SJCRH30 (cell line): ENCODE measurements around the gene SPATA4. TPM values are rescaled to one million over a fixed set of nuclear protein-coding genes. Genes with fewer than 3 reads are reported as not detected.
A peak's percentile ranks its signal among the peaks of the same experiment; 100 is the strongest.
"Not testable (repeated sequence)": the region's sequence is repeated elsewhere in the genome, so short reads cannot be mapped to it uniquely, and the experiment has no call there.

Experiments
- DNase-seq, 2 experiments: peaks; one replicate each; pipeline ENCODE4 v3.0.0-alpha.2; 2015 to 2020
- H3K27ac ChIP-seq: fragments of 250-450 bp; sonication (Bioruptor Pico); 2 replicates; pipeline ENCODE4 v1.5.1; 2020; ENCODE audit warnings: mild to moderate bottlenecking, moderate library complexity
- H3K27me3 ChIP-seq: fragments of 250-450 bp; sonication (Bioruptor Pico); 2 replicates; pipeline ENCODE4 v1.5.1; 2020; ENCODE audit warnings: mild to moderate bottlenecking, moderate library complexity
- H3K36me3 ChIP-seq: fragments of 250-450 bp; sonication (Bioruptor Pico); 2 replicates; pipeline ENCODE4 v1.5.1; 2020; ENCODE audit warnings: mild to moderate bottlenecking, moderate library complexity
- H3K4me1 ChIP-seq: fragments of 250-450 bp; sonication (Bioruptor Pico); 2 replicates; pipeline ENCODE4 v1.5.1; 2020; ENCODE audit warnings: mild to moderate bottlenecking, moderate library complexity
- H3K4me3 ChIP-seq: fragments of 250-450 bp; sonication (Bioruptor Pico); 2 replicates; pipeline ENCODE4 v1.5.1; 2020; ENCODE audit warnings: mild to moderate bottlenecking, moderate library complexity
- H3K9me3 ChIP-seq: fragments of 250-450 bp; sonication (Bioruptor Pico); replicated peaks from 2 replicates; pipeline ENCODE4 v1.5.1; 2020; ENCODE audit warnings: mild to moderate bottlenecking, moderate library complexity
- total RNA-seq: library from RNA; depleted of rRNA; stranded (reverse); fragments of >200 nt; shearing (Covaris generic); gene quantifications from 2 replicates; pipeline ENCODE4 v1.2.3, GENCODE V29; 2014; rRNA removed

The SPATA4 gene
- total RNA-seq = 0.06 and 0.56 TPM in 2 replicates

- peak; percentile 89 to 90 for DNase-seq
- Histone ChIP-seq H3K27me3 (no peaks in the 10 kb centered on the region), H3K36me3 (no peaks in the 10 kb centered on the region), H3K4me3 (peak within 1 kb of the TSS; percentile 56), H3K27ac (peak within 1 kb of the TSS; percentile 68), H3K4me1 (no peaks in the 10 kb centered on the region), H3K9me3 (no peaks in the 10 kb centered on the region)
These were observed at the start of gene SPATA4 for GRCh38 chr4:176195184-176195978. Gene SPATA4 (minus strand): TSS chr4:176195585. CDS start chr4:176195562, 23 bp downstream.

GRCh38 chr4:176242764-176243347 lies 47.5 kb upstream of the SPATA4 start:
- H3K27ac ChIP-seq = no peak overlapping the region
- H3K36me3 ChIP-seq = no peaks in the 10 kb centered on the region

GRCh38 chr4:176241703-176242102 lies 46.3 kb upstream of the SPATA4 start:
- Histone ChIP-seq H3K27me3 (no peaks in the 10 kb centered on the region), H3K36me3 (no peaks in the 10 kb centered on the region), H3K4me1 (peaks cover 11% of the 10 kb centered on the region), H3K4me3 (no peak overlapping the region), H3K9me3 (no peaks in the 10 kb centered on the region), H3K27ac (no peak overlapping the region)
- no peak for DNase-seq

More at GRCh38 chr4:176242764-176243347, 47.5 kb upstream of the SPATA4 start:
- no peak overlapping the region for H3K4me3 ChIP-seq
- H3K9me3 ChIP-seq = no peaks in the 10 kb centered on the region
- no peaks in the 10 kb centered on the region for H3K27me3 ChIP-seq
- peaks cover 6% of the 10 kb centered on the region for H3K4me1 ChIP-seq
- DNase-seq = no peak

GRCh38 chr4:176238826-176239225 lies 43.4 kb upstream of the SPATA4 start:
- H3K9me3 ChIP-seq = no peaks in the 10 kb centered on the region
- H3K27me3 ChIP-seq = no peaks in the 10 kb centered on the region
- peak; percentile 20 to 59 for DNase-seq
- H3K27ac ChIP-seq = peak overlapping the region; percentile 41
- H3K4me3 ChIP-seq = peak overlapping the region; percentile 41
- H3K36me3 ChIP-seq = no peaks in the 10 kb centered on the region
- H3K4me1 ChIP-seq = peaks cover 7% of the 10 kb centered on the region; the same call in 1 of the 2 replicates

- H3K9me3 ChIP-seq = no peaks in the 10 kb centered on the region
- peak overlapping the region; percentile 41 for H3K4me3 ChIP-seq
- H3K4me1 ChIP-seq = peaks cover 7% of the 10 kb centered on the region; the same call in 1 of the 2 replicates
- H3K36me3 ChIP-seq = no peaks in the 10 kb centered on the region
- H3K27ac ChIP-seq = peak overlapping the region; percentile 41
- DNase-seq = peak in 1 of 2 experiments; percentile 50
- no peaks in the 10 kb centered on the region for H3K27me3 ChIP-seq
These were observed 42.8 kb upstream of the SPATA4 start for GRCh38 chr4:176238157-176238610.

- Histone ChIP-seq H3K27ac (no peak overlapping the region), H3K4me1 (peaks cover 7% of the 10 kb centered on the region; the same call in 1 of the 2 replicates), H3K27me3 (no peaks in the 10 kb centered on the region), H3K36me3 (no peaks in the 10 kb centered on the region), H3K4me3 (no peak overlapping the region), H3K9me3 (no peaks in the 10 kb centered on the region)
- DNase-seq = no peak
These were observed 41.6 kb upstream of the SPATA4 start for GRCh38 chr4:176236946-176237345.

GRCh38 chr4:176230836-176231235 lies 35.5 kb upstream of the SPATA4 start:
- no peaks in the 10 kb centered on the region for H3K27me3 ChIP-seq
- no peak overlapping the region for H3K27ac ChIP-seq

GRCh38 chr4:176229645-176230044 lies 34.3 kb upstream of the SPATA4 start:
- no peak for DNase-seq
- Histone ChIP-seq H3K4me1 (peaks cover 10% of the 10 kb centered on the region; the same call in 1 of the 2 replicates), H3K4me3 (no peak overlapping the region), H3K36me3 (no peaks in the 10 kb centered on the region), H3K27me3 (no peaks in the 10 kb centered on the region), H3K27ac (no peak overlapping the region), H3K9me3 (no peaks in the 10 kb centered on the region)

More at GRCh38 chr4:176230836-176231235, 35.5 kb upstream of the SPATA4 start:
- DNase-seq = no peak
- Histone ChIP-seq H3K9me3 (no peaks in the 10 kb centered on the region), H3K36me3 (no peaks in the 10 kb centered on the region), H3K4me1 (peaks cover 10% of the 10 kb centered on the region; the same call in 1 of the 2 replicates), H3K4me3 (no peak overlapping the region)

GRCh38 chr4:176226736-176227135 lies 31.4 kb upstream of the SPATA4 start:
- DNase-seq = peak in 1 of 2 experiments; percentile 12
- Histone ChIP-seq H3K27me3 (no peaks in the 10 kb centered on the region), H3K9me3 (no peaks in the 10 kb centered on the region), H3K4me3 (no peak overlapping the region), H3K4me1 (peaks cover 10% of the 10 kb centered on the region; the same call in 1 of the 2 replicates), H3K27ac (no peak overlapping the region), H3K36me3 (no peaks in the 10 kb centered on the region)

GRCh38 chr4:176223561-176223960 lies 28.2 kb upstream of the SPATA4 start:
- no peaks in the 10 kb centered on the region for H3K27me3 ChIP-seq
- no peaks in the 10 kb centered on the region for H3K36me3 ChIP-seq
- no peaks in the 10 kb centered on the region for H3K9me3 ChIP-seq
- no peak for DNase-seq
- no peak overlapping the region for H3K27ac ChIP-seq
- peaks cover 9% of the 10 kb centered on the region; the same call in 1 of the 2 replicates for H3K4me1 ChIP-seq
- H3K4me3 ChIP-seq = no peak overlapping the region

- no peak overlapping the region for H3K4me3 ChIP-seq
- H3K27me3 ChIP-seq = no peaks in the 10 kb centered on the region
- H3K36me3 ChIP-seq = no peaks in the 10 kb centered on the region
- H3K4me1 ChIP-seq = no peaks in the 10 kb centered on the region
- no peaks in the 10 kb centered on the region for H3K9me3 ChIP-seq
- H3K27ac ChIP-seq = no peak overlapping the region
- no peak for DNase-seq
These were observed 26.8 kb upstream of the SPATA4 start for GRCh38 chr4:176222149-176222548.

- Histone ChIP-seq H3K27me3 (no peaks in the 10 kb centered on the region), H3K4me1 (no peaks in the 10 kb centered on the region), H3K27ac (no peak overlapping the region), H3K36me3 (no peaks in the 10 kb centered on the region), H3K4me3 (no peak overlapping the region), H3K9me3 (no peaks in the 10 kb centered on the region)
- no peak for DNase-seq
These were observed 22.1 kb upstream of the SPATA4 start for GRCh38 chr4:176217510-176217909.

GRCh38 chr4:176212351-176212750 lies 17.0 kb upstream of the SPATA4 start:
- not testable (repeated sequence) for H3K9me3 ChIP-seq, H3K4me3 ChIP-seq, H3K4me1 ChIP-seq, DNase-seq, H3K36me3 ChIP-seq, H3K27me3 ChIP-seq, H3K27ac ChIP-seq

- DNase-seq = no peak
- no peak overlapping the region for H3K4me3 ChIP-seq
These were observed 15.4 kb upstream of the SPATA4 start for GRCh38 chr4:176210579-176211296.

GRCh38 chr4:176210101-176210500 lies 14.7 kb upstream of the SPATA4 start:
- Histone ChIP-seq H3K27me3 (no peaks in the 10 kb centered on the region), H3K4me3 (no peak overlapping the region), H3K4me1 (no peaks in the 10 kb centered on the region), H3K27ac (no peak overlapping the region), H3K36me3 (no peaks in the 10 kb centered on the region), H3K9me3 (no peaks in the 10 kb centered on the region)
- no peak for DNase-seq

More at GRCh38 chr4:176210579-176211296, 15.4 kb upstream of the SPATA4 start:
- H3K27ac ChIP-seq = no peak overlapping the region
- no peaks in the 10 kb centered on the region for H3K27me3 ChIP-seq
- no peaks in the 10 kb centered on the region for H3K36me3 ChIP-seq
- H3K4me1 ChIP-seq = no peaks in the 10 kb centered on the region
- no peaks in the 10 kb centered on the region for H3K9me3 ChIP-seq
